ENCODE results near the gene ZNF709.
"Not testable (repeated sequence)": the region's sequence is repeated elsewhere in the genome, so short reads cannot be mapped to it uniquely, and the experiment has no call there.

ZNF709 gene

GRCh38 chr19:12450844-12451243 is 33.8 kb downstream of the ZNF709 start:
- H3K56ac ChIP-seq (ENCODE audit: low read length), result no peak overlapping the region
- no peak overlapping the region for H4K5ac ChIP-seq (ENCODE audit: low read length)
- no peak overlapping the region for H2BK120ac ChIP-seq (ENCODE audit: low read depth, low read length)
- no peaks in the 10 kb centered on the region for H3K4me1 ChIP-seq (ENCODE audit: control insufficient read depth, low read depth, low read length)
- no peak overlapping the region for H4K8ac ChIP-seq (ENCODE audit: low read depth, low read length)
- H3K4ac ChIP-seq (ENCODE audit: low read depth, low read length), result no peak overlapping the region
- no CpG with 5 or more reads among the region's 10 CpGs for WGBS (ENCODE audit: extremely low coverage, insufficient coverage, low lambda C conversion rate)
- no peaks in the 10 kb centered on the region for H3K79me1 ChIP-seq (ENCODE audit: low read length)
- no peaks in the 10 kb centered on the region for H3K36me3 ChIP-seq (ENCODE audit: control insufficient read depth, insufficient read depth, low read length)
- no peak overlapping the region for H3K4me3 ChIP-seq (ENCODE audit: low read length)
- H2BK5ac ChIP-seq (ENCODE audit: low read length), result no peak overlapping the region
- no peak overlapping the region for H3K9ac ChIP-seq (ENCODE audit: low read length)
- H3K27me3 ChIP-seq (ENCODE audit: insufficient read depth, low read length, poor library complexity), result no peaks in the 10 kb centered on the region
- H3K18ac ChIP-seq (ENCODE audit: low read length), result no peak overlapping the region
- H3K4me2 ChIP-seq (ENCODE audit: low read length), result no peak overlapping the region
- no peak for DNase-seq
- H3K79me2 ChIP-seq (ENCODE audit: control insufficient read depth, insufficient read depth, low read length), result no peaks in the 10 kb centered on the region
- no peak overlapping the region for H2BK15ac ChIP-seq (replicated peaks; ENCODE audit: low read depth)
- H3K23ac ChIP-seq (ENCODE audit: low read length), result no peak overlapping the region
- no peak overlapping the region for H2AK5ac ChIP-seq (ENCODE audit: low read length)
- H3K27ac ChIP-seq (ENCODE audit: low read depth, low read length), result no peak overlapping the region

- no peak overlapping the region for H2BK5ac ChIP-seq (ENCODE audit: low read length)
- H4K5ac ChIP-seq (ENCODE audit: low read length), result no peak overlapping the region
- H2BK15ac ChIP-seq (replicated peaks; ENCODE audit: low read depth), result no peak overlapping the region
- no peak overlapping the region for H2BK120ac ChIP-seq (ENCODE audit: low read depth, low read length)
- no peak overlapping the region for H3K4ac ChIP-seq (ENCODE audit: low read depth, low read length)
- no peak overlapping the region for H3K23ac ChIP-seq (ENCODE audit: low read length)
- no peaks in the 10 kb centered on the region for H3K79me2 ChIP-seq (ENCODE audit: control insufficient read depth, insufficient read depth, low read length)
- H3K4me3 ChIP-seq (ENCODE audit: low read length), result no peak overlapping the region
- H4K8ac ChIP-seq (ENCODE audit: low read depth, low read length), result no peak overlapping the region
- H3K79me1 ChIP-seq (ENCODE audit: low read length), result no peaks in the 10 kb centered on the region
- H3K4me1 ChIP-seq (ENCODE audit: control insufficient read depth, low read depth, low read length), result no peaks in the 10 kb centered on the region
- no peak overlapping the region for H3K9ac ChIP-seq (ENCODE audit: low read length)
- H3K36me3 ChIP-seq (ENCODE audit: control insufficient read depth, insufficient read depth, low read length), result no peaks in the 10 kb centered on the region
- no peak overlapping the region for H3K56ac ChIP-seq (ENCODE audit: low read length)
- H2AK5ac ChIP-seq (ENCODE audit: low read length), result no peak overlapping the region
- H3K4me2 ChIP-seq (ENCODE audit: low read length), result no peak overlapping the region
- no peak for DNase-seq
- H3K18ac ChIP-seq (ENCODE audit: low read length), result no peak overlapping the region
- WGBS (ENCODE audit: extremely low coverage, insufficient coverage, low lambda C conversion rate), result no CpG with 5 or more reads among the region's 2 CpGs
- no peak overlapping the region for H3K27ac ChIP-seq (ENCODE audit: low read depth, low read length)
- H3K27me3 ChIP-seq (ENCODE audit: insufficient read depth, low read length, poor library complexity), result no peaks in the 10 kb centered on the region
Observed at GRCh38 chr19:12448808-12449207, 35.8 kb downstream of the ZNF709 start.

- H3K79me1 ChIP-seq (ENCODE audit: low read length), result peaks cover 2% of the 10 kb centered on the region
- H2BK5ac ChIP-seq (ENCODE audit: low read length), result no peak within 1 kb of the TSS
- H3K79me2 ChIP-seq (ENCODE audit: control insufficient read depth, insufficient read depth, low read length), result peaks cover 2% of the 10 kb centered on the region
- H3K18ac ChIP-seq (ENCODE audit: low read length), result peak within 1 kb of the TSS; percentile 15
- peak within 1 kb of the TSS; percentile 37 for H3K4ac ChIP-seq (ENCODE audit: low read depth, low read length)
- no peak within 1 kb of the TSS for H2BK120ac ChIP-seq (ENCODE audit: low read depth, low read length)
- H2BK15ac ChIP-seq (replicated peaks; ENCODE audit: low read depth), result no peak within 1 kb of the TSS
- H2AK5ac ChIP-seq (ENCODE audit: low read length), result no peak within 1 kb of the TSS
- DNase-seq, result peak; percentile 99
- H3K23ac ChIP-seq (ENCODE audit: low read length), result no peak within 1 kb of the TSS
- H3K4me3 ChIP-seq (ENCODE audit: low read length), result peak within 1 kb of the TSS; percentile 36
- H4K5ac ChIP-seq (ENCODE audit: low read length), result no peak within 1 kb of the TSS
- no peak within 1 kb of the TSS for H4K8ac ChIP-seq (ENCODE audit: low read depth, low read length)
- peak within 1 kb of the TSS; percentile 82 for H3K9ac ChIP-seq (ENCODE audit: low read length)
- H3K27me3 ChIP-seq (ENCODE audit: insufficient read depth, low read length, poor library complexity), result no peaks in the 10 kb centered on the region
- H3K36me3 ChIP-seq (ENCODE audit: control insufficient read depth, insufficient read depth, low read length), result no peaks in the 10 kb centered on the region
- no peaks in the 10 kb centered on the region for H3K4me1 ChIP-seq (ENCODE audit: control insufficient read depth, low read depth, low read length)
- H3K4me2 ChIP-seq (ENCODE audit: low read length), result peak within 1 kb of the TSS; percentile 23
- WGBS (ENCODE audit: extremely low coverage, insufficient coverage, low lambda C conversion rate), result no CpG with 5 or more reads among the region's 59 CpGs
- peak within 1 kb of the TSS; percentile 66 for H3K27ac ChIP-seq (ENCODE audit: low read depth, low read length)
- peak within 1 kb of the TSS; percentile 94 for H3K56ac ChIP-seq (ENCODE audit: low read length)
Observed at GRCh38 chr19:12440541-12441316, 43.9 kb downstream of the ZNF709 start, which contains the start of gene ZNF443. Gene ZNF443, minus strand, starts transcription at chr19:12441021. Its CDS starts 107 bp downstream, at chr19:12440914.

- H2AK5ac ChIP-seq (ENCODE audit: low read length), result not testable (repeated sequence)
Observed at GRCh38 chr19:12439686-12440540, 44.7 kb downstream of the ZNF709 start.

GRCh38 chr19:12430726-12431299 is 53.8 kb downstream of the ZNF709 start:
- H3K36me3 ChIP-seq (ENCODE audit: control insufficient read depth, insufficient read depth, low read length); H3K4me3 ChIP-seq (ENCODE audit: low read length); H3K4me2 ChIP-seq (ENCODE audit: low read length); H3K79me1 ChIP-seq (ENCODE audit: low read length); H2BK120ac ChIP-seq (ENCODE audit: low read depth, low read length); H3K18ac ChIP-seq (ENCODE audit: low read length); H4K8ac ChIP-seq (ENCODE audit: low read depth, low read length); H2BK15ac ChIP-seq (replicated peaks; ENCODE audit: low read depth); H4K5ac ChIP-seq (ENCODE audit: low read length); H3K23ac ChIP-seq (ENCODE audit: low read length); H3K56ac ChIP-seq (ENCODE audit: low read length); H3K9ac ChIP-seq (ENCODE audit: low read length); H3K27me3 ChIP-seq (ENCODE audit: insufficient read depth, low read length, poor library complexity); H2AK5ac ChIP-seq (ENCODE audit: low read length); H2BK5ac ChIP-seq (ENCODE audit: low read length); H3K4ac ChIP-seq (ENCODE audit: low read depth, low read length); H3K27ac ChIP-seq (ENCODE audit: low read depth, low read length); H3K4me1 ChIP-seq (ENCODE audit: control insufficient read depth, low read depth, low read length); H3K79me2 ChIP-seq (ENCODE audit: control insufficient read depth, insufficient read depth, low read length); DNase-seq: not testable (repeated sequence)
- WGBS (ENCODE audit: extremely low coverage, insufficient coverage, low lambda C conversion rate), result no CpG with 5 or more reads among the region's 6 CpGs

More at GRCh38 chr19:12439686-12440540, 44.7 kb downstream of the ZNF709 start:
- H4K5ac ChIP-seq (ENCODE audit: low read length); H3K4me1 ChIP-seq (ENCODE audit: control insufficient read depth, low read depth, low read length); H3K79me2 ChIP-seq (ENCODE audit: control insufficient read depth, insufficient read depth, low read length); H3K79me1 ChIP-seq (ENCODE audit: low read length); H2BK5ac ChIP-seq (ENCODE audit: low read length); H3K36me3 ChIP-seq (ENCODE audit: control insufficient read depth, insufficient read depth, low read length); H2BK120ac ChIP-seq (ENCODE audit: low read depth, low read length); H2BK15ac ChIP-seq (replicated peaks; ENCODE audit: low read depth); H3K27me3 ChIP-seq (ENCODE audit: insufficient read depth, low read length, poor library complexity); H3K23ac ChIP-seq (ENCODE audit: low read length); H4K8ac ChIP-seq (ENCODE audit: low read depth, low read length): not testable (repeated sequence)
- H3K56ac ChIP-seq (ENCODE audit: low read length), result peak overlapping the region; percentile 94
- H3K27ac ChIP-seq (ENCODE audit: low read depth, low read length), result peak overlapping the region; percentile 66
- H3K4me3 ChIP-seq (ENCODE audit: low read length), result peak overlapping the region; percentile 36
- peak; percentile 77 for DNase-seq
- H3K18ac ChIP-seq (ENCODE audit: low read length), result peak overlapping the region; percentile 15
- H3K4ac ChIP-seq (ENCODE audit: low read depth, low read length), result peak overlapping the region; percentile 37
- H3K4me2 ChIP-seq (ENCODE audit: low read length), result peak overlapping the region; percentile 23
- peak overlapping the region; percentile 82 for H3K9ac ChIP-seq (ENCODE audit: low read length)
- WGBS (ENCODE audit: extremely low coverage, insufficient coverage, low lambda C conversion rate), result no CpG with 5 or more reads among the region's 28 CpGs
